Left lung (tissue), 10 donors: ENCODE measurements around the gene CYP4B1. TPM values are rescaled to one million over a fixed set of nuclear protein-coding genes. Genes with fewer than 3 reads are reported as not detected.

ENCODE experiments used
- ATAC-seq: fragments of 200-7000 bp; cut with Tn5 transposase; one replicate; pipeline ENCODE4 v1.9.1; 2020; ENCODE audit warnings: moderate library complexity
- DNase-seq, 4 donors: peaks; one replicate each; pipeline ENCODE4 v3.0.0-alpha.2; 2013 to 2020
- H3K27ac ChIP-seq, 2 donors: fragments of 200-600 bp; sonication (generic) in 1 of 2; one replicate each; pipeline versions ENCODE4 v1.5.0 to v1.8.0; 2020 to 2021
- H3K27me3 ChIP-seq, 2 donors: fragments of 200-600 bp; sonication (generic) in 1 of 2; one replicate each; pipeline versions ENCODE4 v1.5.0 to v1.8.0; 2020 to 2021
- H3K36me3 ChIP-seq, 2 donors: fragments of 200-600 bp; sonication (generic) in 1 of 2; one replicate each; pipeline versions ENCODE4 v1.5.0 to v1.8.0; 2020 to 2021
- H3K4me1 ChIP-seq, 2 donors: fragments of 200-600 bp; one replicate each; pipeline ENCODE4 v1.8.0; 2021
- H3K4me3 ChIP-seq, 2 donors: fragments of 200-600 bp; sonication (generic) in 1 of 2; one replicate each; pipeline versions ENCODE4 v1.5.0 to v1.8.0; 2020 to 2021; ENCODE audit warnings: mild to moderate bottlenecking in 1 of 2
- H3K9me3 ChIP-seq, 2 donors: fragments of 200-600 bp; sonication (generic) in 1 of 2; one replicate each; pipeline versions ENCODE4 v1.5.0 to v1.8.0; 2020 to 2021
- CTCF ChIP-seq, 2 donors: fragments of 200-600 bp; sonication (generic) in 1 of 2; IDR thresholded peaks; one replicate each; pipeline versions ENCODE4 v1.5.0 to v1.8.0; 2021; ENCODE audit warnings: antibody characterized with exemption in 2 of 2
- intact Hi-C, 2 donors: fragments of 100-400 bp; cut with DNase I; formaldehyde crosslinking; loops; one replicate each; pipeline versions ENCODE4 v1.11.2 to v1.14.2; 2022
- polyA plus RNA-seq, 6 donors: library from polyadenylated mRNA; unstranded; fragments of 120-200 nt; gene quantifications; one replicate each; pipeline ENCODE4 v1.2.1, GENCODE V29; 2013; ENCODE audit not compliant: insufficient read length in 6 of 6
- total RNA-seq, 2 donors: library from RNA; stranded (reverse); fragmentation: NEBNext Ultra II Directional; extraction: Animal tissue kit (Norgen Biotek cat#: 25700); gene quantifications; one replicate each; pipeline ENCODE4 v1.2.1, GENCODE V29; 2021
- donor health status: DM: no; HTN: yes; CAD: no.
- donor health status: DM: no; HTN: no; CAD: no.

CYP4B1 gene
- total and polyA plus RNA-seq, 8 donors: 1.6 to 417 (median 2.5) TPM

GRCh38 chr1:46816930-46817329 is 18.1 kb downstream of the CYP4B1 start:
- no peaks in the 10 kb centered on the region for H3K36me3 ChIP-seq
- intact Hi-C loops: no loop called here
- H3K9me3 ChIP-seq: no peaks in the 10 kb centered on the region
- TF ChIP-seq CTCF (IDR thresholded peaks at IDR 0.05): no peak
- H3K27me3 ChIP-seq: no peaks in the 10 kb centered on the region
- no peak overlapping the region for H3K27ac ChIP-seq
- no peaks in the 10 kb centered on the region for H3K4me1 ChIP-seq
- ATAC-seq (no peak), DNase-seq (no peak)
- no peak overlapping the region for H3K4me3 ChIP-seq

- intact Hi-C loops: no loop called here
- Histone ChIP-seq H3K9me3 (no peaks in the 10 kb centered on the region), H3K27me3 (no peaks in the 10 kb centered on the region), H3K4me1 (no peaks in the 10 kb centered on the region), H3K4me3 (no peak overlapping the region), H3K27ac (no peak overlapping the region), H3K36me3 (no peaks in the 10 kb centered on the region)
- no peak for DNase-seq
- TF ChIP-seq CTCF (IDR thresholded peaks at IDR 0.05): no peak
- ATAC-seq: no peak
Measured at GRCh38 chr1:46817814-46818213, 19.0 kb downstream of the CYP4B1 start.

- Histone ChIP-seq H3K36me3 (no peaks in the 10 kb centered on the region), H3K4me3 (no peak overlapping the region), H3K27me3 (no peaks in the 10 kb centered on the region), H3K27ac (no peak overlapping the region), H3K9me3 (no peaks in the 10 kb centered on the region), H3K4me1 (no peaks in the 10 kb centered on the region)
- DNase-seq (no peak), ATAC-seq (no peak)
- intact Hi-C loops: no loop called here
- TF ChIP-seq CTCF (IDR thresholded peaks at IDR 0.05): no peak
Measured at GRCh38 chr1:46818591-46818990, 19.7 kb downstream of the CYP4B1 start.

- no peak for ATAC-seq
- no peaks in the 10 kb centered on the region for H3K36me3 ChIP-seq
- no peak for TF ChIP-seq CTCF (IDR thresholded peaks at IDR 0.05)
- intact Hi-C loops: no loop called here
- no peak for DNase-seq
- no peaks in the 10 kb centered on the region for H3K4me1 ChIP-seq
- no peak overlapping the region for H3K27ac ChIP-seq
- no peaks in the 10 kb centered on the region for H3K27me3 ChIP-seq
- H3K9me3 ChIP-seq: no peaks in the 10 kb centered on the region
- no peak overlapping the region for H3K4me3 ChIP-seq
Measured at GRCh38 chr1:46819335-46819734, 20.5 kb downstream of the CYP4B1 start.

GRCh38 chr1:46820076-46820475 is 21.2 kb downstream of the CYP4B1 start:
- no peak overlapping the region for H3K27ac ChIP-seq
- no peak for TF ChIP-seq CTCF (IDR thresholded peaks at IDR 0.05)
- no peak for ATAC-seq

More at GRCh38 chr1:46820076-46820475, 21.2 kb downstream of the CYP4B1 start:
- no peaks in the 10 kb centered on the region for H3K4me1 ChIP-seq
- H3K9me3 ChIP-seq: no peaks in the 10 kb centered on the region
- H3K4me3 ChIP-seq: no peak overlapping the region
- no peaks in the 10 kb centered on the region for H3K36me3 ChIP-seq
- H3K27me3 ChIP-seq: no peaks in the 10 kb centered on the region
- intact Hi-C loops: no loop called here
- DNase-seq: no peak
